Measurements from ENCODE around the gene BLMH. TPM values are rescaled to one million over a fixed set of nuclear protein-coding genes. Genes with fewer than 3 reads are reported as not detected.

Gene BLMH
- total and polyA plus RNA-seq, 4 experiments from 2014 or later = 19.4 to 57.6 (median 45.4) TPM

DNA sequence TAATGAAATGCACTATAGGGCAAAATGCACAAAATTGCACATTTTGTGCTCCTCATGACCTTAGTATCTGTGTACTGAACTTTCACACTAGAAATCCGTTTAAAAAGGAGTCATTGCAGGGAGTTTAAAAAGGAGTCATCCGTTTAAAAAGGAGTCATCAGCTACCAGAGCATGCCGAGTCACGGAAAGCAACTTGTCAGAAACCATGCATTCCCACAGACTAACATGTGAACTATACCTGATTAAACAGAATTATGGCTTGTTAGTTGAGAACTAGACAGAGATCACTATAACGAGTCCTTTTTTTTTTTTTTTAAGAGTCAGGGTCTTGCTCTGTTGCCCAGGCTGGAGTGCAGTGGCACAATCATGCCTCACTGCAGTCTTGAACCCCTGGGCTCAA, 92.1 kb downstream of the BLMH start:
- Mint-ChIP-seq H3K27me3 (peaks cover 6 to 10% of the 10 kb centered on the region in 2 donors), H3K9me3 (no peaks in the 10 kb centered on the region), H3K4me1 (no peaks in the 10 kb centered on the region), H3K4me3 (no peak overlapping the region), H3K27ac (no peak overlapping the region), H3K36me3 (no peaks in the 10 kb centered on the region)
- intact Hi-C loops (cut with micrococcal nuclease) = no loop called here
- no peak for DNase-seq
- ChIA-PET CTCF (ENCODE audit: partially characterized antibody) (no interaction called here), POLR2A (ENCODE audit: partially characterized antibody) (no interaction called here)
- Histone ChIP-seq H3K4me1 (ENCODE audit: insufficient read depth, low read length) (no peaks in the 10 kb centered on the region), H3K27me3 (ENCODE audit: insufficient read depth, low read length) (no peaks in the 10 kb centered on the region), H3K36me3 (ENCODE audit: insufficient read depth, low read length) (no peaks in the 10 kb centered on the region), H3K9me3 (ENCODE audit: control insufficient read depth in 1 of 2, low read length in 2 of 2) (no peaks in the 10 kb centered on the region), H3K27ac (ENCODE audit: low read depth, low read length) (no peak overlapping the region), H3K4me3 (ENCODE audit: low read length in 2 of 2) (no peak overlapping the region)

Other genes starting within 250 kb of the BLMH start
- 10 to 100 TPM; 31.5 to 32.2 TPM for gene NSRP1, start 175.1 kb downstream of the BLMH start, total RNA-seq
- gene NSRP1, start 175.1 kb downstream of the BLMH start, polyA plus RNA-seq = 10 to 100 TPM; 12.1 to 39.9 TPM
- gene SLC6A4, start 56.2 kb downstream of the BLMH start, total RNA-seq = not detected
- not detected for gene SLC6A4, start 56.2 kb downstream of the BLMH start, polyA plus RNA-seq
- not detected for gene TMIGD1, start 42.1 kb upstream of the BLMH start, total RNA-seq
- not detected for gene TMIGD1, start 42.1 kb upstream of the BLMH start, polyA plus RNA-seq
- gene CPD, start 87.0 kb upstream of the BLMH start, total RNA-seq = 10 to 100 TPM; 23.6 to 24.6 TPM
- gene CPD, start 87.0 kb upstream of the BLMH start, polyA plus RNA-seq = 10 to 100 TPM; 15.6 to 17.9 TPM
- 10 to 100 TPM; 59.5 to 64.5 TPM for gene GOSR1, start 185.5 kb upstream of the BLMH start, total RNA-seq
- gene GOSR1, start 185.5 kb upstream of the BLMH start, polyA plus RNA-seq = 10 to 100 TPM; 39.2 to 59.6 TPM

Data from CD4-positive, alpha-beta memory T cell (primary cell).